ENCODE data around the gene PCOLCE2. TPM values are rescaled to one million over a fixed set of nuclear protein-coding genes. Genes with fewer than 3 reads are reported as not detected.

Gene PCOLCE2
- total and polyA plus RNA-seq, 12 donors, result 49.9 to 143 (median 69.6) TPM

GRCh38 chr3:142787719-142788118 lies 101.2 kb downstream of the PCOLCE2 start:
- no peak overlapping the region for H3K4me3 ChIP-seq
- ATAC-seq, result no peak
- DNase-seq, result no peak
- no peak overlapping the region for H3K27ac ChIP-seq
- H3K36me3 ChIP-seq, result peaks cover 0 to 32% (median 0%) of the 10 kb centered on the region in 9 donors
- H3K4me1 ChIP-seq, result no peaks in the 10 kb centered on the region
- H3K27me3 ChIP-seq, result no peaks in the 10 kb centered on the region
- intact Hi-C loops (cut with DNase I), result no loop called here
- no peak for TF ChIP-seq CTCF (IDR thresholded peaks at IDR 0.05)
- WGBS, 2 donors, result 54 to 58% methylated on average over 1 of the region's 1 CpG
- H3K9me3 ChIP-seq, result no peaks in the 10 kb centered on the region

- intact Hi-C loops (cut with DNase I), result no loop called here
- Histone ChIP-seq H3K4me3 (no peak overlapping the region), H3K4me1 (no peaks in the 10 kb centered on the region), H3K9me3 (no peaks in the 10 kb centered on the region), H3K36me3 (peaks cover 0 to 43% (median 3%) of the 10 kb centered on the region in 9 donors), H3K27me3 (no peaks in the 10 kb centered on the region), H3K27ac (no peak overlapping the region)
- DNase-seq (no peak), ATAC-seq (no peak)
- 94 to 95% methylated on average over 4 of the region's 4 CpGs for WGBS, 2 donors
- TF ChIP-seq CTCF (IDR thresholded peaks at IDR 0.05), result no peak
These were observed 102.9 kb downstream of the PCOLCE2 start for GRCh38 chr3:142785996-142786395.

- Histone ChIP-seq H3K36me3 (peaks cover 0 to 43% (median 3%) of the 10 kb centered on the region in 9 donors), H3K4me3 (no peak overlapping the region), H3K4me1 (no peaks in the 10 kb centered on the region), H3K27ac (no peak overlapping the region), H3K27me3 (no peaks in the 10 kb centered on the region), H3K9me3 (no peaks in the 10 kb centered on the region)
- intact Hi-C loops (cut with DNase I), result no loop called here
- ATAC-seq, result no peak
- 49 to 97% methylated on average over 1 of the region's 1 CpG for WGBS, 2 donors
- no peak for DNase-seq
- no peak for TF ChIP-seq CTCF (IDR thresholded peaks at IDR 0.05)
These were observed 104.7 kb downstream of the PCOLCE2 start for GRCh38 chr3:142784228-142784627.

GRCh38 chr3:142782616-142783015 lies 106.3 kb downstream of the PCOLCE2 start:
- H3K27ac ChIP-seq, result no peak overlapping the region
- intact Hi-C loops (cut with DNase I), result no loop called here
- ATAC-seq (no peak), DNase-seq (no peak)
- H3K4me3 ChIP-seq, result no peak overlapping the region
- 99 to 100% methylated on average over 2 of the region's 2 CpGs for WGBS, 2 donors
- TF ChIP-seq CTCF (IDR thresholded peaks at IDR 0.05), result no peak
- H3K9me3 ChIP-seq, result no peaks in the 10 kb centered on the region
- H3K4me1 ChIP-seq, result no peaks in the 10 kb centered on the region
- no peaks in the 10 kb centered on the region for H3K27me3 ChIP-seq
- peaks cover 0 to 53% (median 3%) of the 10 kb centered on the region in 9 donors for H3K36me3 ChIP-seq

Measured in heart right ventricle (tissue), 16 donors.